Muscle layer of colon (tissue), 2 donors: ENCODE measurements around the gene PARVA.
A peak's percentile ranks its signal among the peaks of the same experiment; 100 is the strongest.

ENCODE experiments used
- H3K27ac ChIP-seq: one replicate; pipeline ENCODE4 v1.7.0; 2013; ENCODE audit warnings: low read depth, mild to moderate bottlenecking, low read length, moderate library complexity
- H3K27me3 ChIP-seq, 2 donors: one replicate each; pipeline ENCODE4 v1.7.0; 2013; ENCODE audit warnings: low read length in 2 of 2, mild to moderate bottlenecking in 2 of 2; ENCODE audit not compliant: insufficient read depth in 2 of 2, control insufficient read depth in 1 of 2
- H3K36me3 ChIP-seq: one replicate; pipeline ENCODE4 v1.7.0; 2013; ENCODE audit warnings: mild to moderate bottlenecking, low read length; ENCODE audit not compliant: insufficient read depth
- H3K4me1 ChIP-seq: one replicate; pipeline ENCODE4 v1.7.0; 2013; ENCODE audit warnings: mild to moderate bottlenecking, low read length; ENCODE audit not compliant: insufficient read depth
- H3K4me3 ChIP-seq, 2 donors: one replicate each; pipeline ENCODE4 v1.7.0; 2013; ENCODE audit warnings: low read length in 2 of 2, low read depth in 1 of 2, mild to moderate bottlenecking in 1 of 2, moderate library complexity in 1 of 2
- H3K9ac ChIP-seq: one replicate; pipeline ENCODE4 v1.7.0; 2013; ENCODE audit warnings: low read length
- H3K9me3 ChIP-seq: one replicate; pipeline ENCODE4 v1.7.0; 2013; ENCODE audit warnings: mild to moderate bottlenecking, low read length
- donor health status: abdominal sarcoma.
- donor health status: Adenocarcinoma of cecum.

Gene PARVA

DNA sequence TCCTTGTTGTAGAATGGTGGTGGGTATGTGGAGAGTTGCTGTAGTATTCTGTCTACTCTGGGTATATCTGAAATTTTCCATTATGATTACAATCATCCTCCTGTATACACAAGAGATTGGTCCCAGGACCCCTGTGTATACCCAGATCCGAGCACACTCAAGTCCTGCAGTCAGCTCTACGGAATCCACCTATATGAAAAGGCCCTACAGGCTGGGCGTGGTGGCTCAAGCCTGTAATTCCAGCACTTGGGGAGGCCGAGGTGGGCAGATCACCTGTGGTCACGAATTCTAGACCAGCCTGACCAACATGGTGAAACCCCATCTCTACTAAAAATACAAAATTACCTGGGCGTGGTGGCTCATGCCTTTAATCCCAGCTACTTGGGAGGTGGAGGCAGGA lies 17.2 kb downstream of the PARVA start:
- Histone ChIP-seq H3K4me3 (no peak overlapping the region), H3K27me3 (no peaks in the 10 kb centered on the region), H3K4me1 (peaks cover 55% of the 10 kb centered on the region), H3K9ac (no peak overlapping the region), H3K9me3 (no peaks in the 10 kb centered on the region), H3K27ac (peak overlapping the region; percentile 69), H3K36me3 (no peaks in the 10 kb centered on the region)

DNA sequence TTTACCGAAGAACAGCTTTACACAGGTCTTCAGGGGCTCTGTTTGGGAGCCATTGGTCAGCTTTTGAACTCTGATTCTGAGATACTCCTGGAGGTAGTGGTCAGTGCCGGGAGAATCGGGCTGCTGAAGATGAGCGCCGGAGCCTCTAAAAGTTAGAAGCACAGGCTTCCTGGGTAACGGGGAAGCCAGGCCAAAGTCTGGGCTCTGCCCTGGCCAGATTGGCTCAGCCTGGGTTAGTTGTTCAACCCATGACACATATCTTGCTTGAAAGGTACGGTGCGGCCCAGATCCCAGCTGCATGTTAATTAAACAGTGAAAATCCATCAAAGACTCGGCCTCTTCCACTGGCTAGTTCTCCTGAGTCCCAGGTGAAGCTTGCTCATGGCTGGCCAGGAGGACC lies 18.0 kb downstream of the PARVA start:
- H3K9me3 ChIP-seq: no peaks in the 10 kb centered on the region
- peaks cover 50% of the 10 kb centered on the region for H3K4me1 ChIP-seq
- no peaks in the 10 kb centered on the region for H3K27me3 ChIP-seq
- H3K4me3 ChIP-seq: no peak overlapping the region
- H3K9ac ChIP-seq: no peak overlapping the region
- no peaks in the 10 kb centered on the region for H3K36me3 ChIP-seq
- H3K27ac ChIP-seq: peak overlapping the region; percentile 69

GRCh38 chr11:12397931-12398334 lies 20.6 kb downstream of the PARVA start:
- no peak overlapping the region for H3K4me3 ChIP-seq

GRCh38 chr11:12399355-12399754 lies 22.0 kb downstream of the PARVA start:
- peak overlapping the region; percentile 91 for H3K27ac ChIP-seq
- no peaks in the 10 kb centered on the region for H3K36me3 ChIP-seq
- H3K4me3 ChIP-seq: no peak overlapping the region
- no peak overlapping the region for H3K9ac ChIP-seq
- peaks cover 74% of the 10 kb centered on the region for H3K4me1 ChIP-seq
- no peaks in the 10 kb centered on the region for H3K9me3 ChIP-seq
- no peaks in the 10 kb centered on the region for H3K27me3 ChIP-seq

More at GRCh38 chr11:12397931-12398334, 20.6 kb downstream of the PARVA start:
- Histone ChIP-seq H3K9ac (peak overlapping the region; percentile 38), H3K27ac (peak overlapping the region; percentile 91), H3K4me1 (peaks cover 60% of the 10 kb centered on the region), H3K9me3 (no peaks in the 10 kb centered on the region), H3K36me3 (no peaks in the 10 kb centered on the region), H3K27me3 (no peaks in the 10 kb centered on the region)

DNA sequence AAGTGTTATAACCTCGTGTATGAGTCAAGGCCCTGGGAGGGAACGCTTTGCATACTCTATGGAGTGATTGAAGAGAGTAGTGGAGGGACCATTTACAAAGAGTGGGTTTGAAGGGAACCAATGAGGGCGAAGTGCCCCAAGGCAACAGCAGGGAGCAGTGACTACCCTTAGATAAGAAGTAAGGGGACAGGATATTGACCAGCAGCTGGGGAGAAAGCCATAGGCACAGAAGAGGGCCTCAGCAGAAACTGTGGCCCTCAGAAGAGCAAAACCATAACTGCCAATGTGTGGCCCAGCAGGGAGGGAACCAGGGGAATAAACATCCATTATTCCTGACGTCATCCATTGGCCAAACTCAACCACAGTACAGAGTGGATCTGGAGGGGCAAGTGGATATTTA lies 24.7 kb downstream of the PARVA start:
- Histone ChIP-seq H3K27me3 (no peaks in the 10 kb centered on the region), H3K4me3 (no peak overlapping the region), H3K9ac (peak overlapping the region; percentile 25), H3K9me3 (no peaks in the 10 kb centered on the region), H3K27ac (peak overlapping the region; percentile 97), H3K4me1 (peaks cover 75% of the 10 kb centered on the region), H3K36me3 (no peaks in the 10 kb centered on the region)

- Histone ChIP-seq H3K9ac (peak overlapping the region; percentile 3), H3K27ac (peak overlapping the region; percentile 97)
Observed at GRCh38 chr11:12402691-12403120, 25.3 kb downstream of the PARVA start.

GRCh38 chr11:12403122-12403996 lies 26.0 kb downstream of the PARVA start:
- Histone ChIP-seq H3K9ac (peak overlapping the region; percentile 27), H3K27me3 (no peaks in the 10 kb centered on the region), H3K4me3 (no peak overlapping the region), H3K27ac (peak overlapping the region; percentile 97), H3K36me3 (no peaks in the 10 kb centered on the region), H3K9me3 (no peaks in the 10 kb centered on the region), H3K4me1 (peaks cover 75% of the 10 kb centered on the region)

More at GRCh38 chr11:12402691-12403120, 25.3 kb downstream of the PARVA start:
- Histone ChIP-seq H3K36me3 (no peaks in the 10 kb centered on the region), H3K4me3 (no peak overlapping the region), H3K27me3 (no peaks in the 10 kb centered on the region), H3K9me3 (no peaks in the 10 kb centered on the region), H3K4me1 (peaks cover 75% of the 10 kb centered on the region)

GRCh38 chr11:12403997-12404350 lies 26.6 kb downstream of the PARVA start:
- Histone ChIP-seq H3K36me3 (no peaks in the 10 kb centered on the region), H3K9me3 (no peaks in the 10 kb centered on the region), H3K27me3 (no peaks in the 10 kb centered on the region), H3K4me3 (no peak overlapping the region), H3K9ac (peak overlapping the region; percentile 27), H3K4me1 (peaks cover 73% of the 10 kb centered on the region), H3K27ac (peak overlapping the region; percentile 97)

DNA sequence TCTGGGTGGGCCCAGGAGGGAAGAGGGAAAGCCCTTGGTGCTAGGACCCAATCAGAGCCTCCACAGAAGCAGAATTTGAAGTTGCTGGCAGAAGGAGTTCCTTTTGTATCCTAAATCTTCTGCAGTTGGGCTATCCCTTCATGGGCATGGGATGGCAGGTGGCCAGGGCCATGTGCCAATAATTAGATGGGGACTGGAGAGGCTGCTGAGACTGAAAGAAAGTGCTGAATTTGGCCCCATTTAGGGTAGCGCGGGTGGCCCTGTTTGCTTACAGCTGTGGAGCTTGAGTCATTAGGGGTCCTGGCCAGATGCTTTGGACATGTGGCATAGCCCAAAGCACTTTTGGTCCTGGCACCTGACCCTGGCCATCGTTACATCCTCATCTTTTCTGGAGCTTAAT lies 27.1 kb downstream of the PARVA start:
- Histone ChIP-seq H3K27ac (peak overlapping the region; percentile 97), H3K4me1 (peaks cover 73% of the 10 kb centered on the region), H3K27me3 (no peaks in the 10 kb centered on the region)

DNA sequence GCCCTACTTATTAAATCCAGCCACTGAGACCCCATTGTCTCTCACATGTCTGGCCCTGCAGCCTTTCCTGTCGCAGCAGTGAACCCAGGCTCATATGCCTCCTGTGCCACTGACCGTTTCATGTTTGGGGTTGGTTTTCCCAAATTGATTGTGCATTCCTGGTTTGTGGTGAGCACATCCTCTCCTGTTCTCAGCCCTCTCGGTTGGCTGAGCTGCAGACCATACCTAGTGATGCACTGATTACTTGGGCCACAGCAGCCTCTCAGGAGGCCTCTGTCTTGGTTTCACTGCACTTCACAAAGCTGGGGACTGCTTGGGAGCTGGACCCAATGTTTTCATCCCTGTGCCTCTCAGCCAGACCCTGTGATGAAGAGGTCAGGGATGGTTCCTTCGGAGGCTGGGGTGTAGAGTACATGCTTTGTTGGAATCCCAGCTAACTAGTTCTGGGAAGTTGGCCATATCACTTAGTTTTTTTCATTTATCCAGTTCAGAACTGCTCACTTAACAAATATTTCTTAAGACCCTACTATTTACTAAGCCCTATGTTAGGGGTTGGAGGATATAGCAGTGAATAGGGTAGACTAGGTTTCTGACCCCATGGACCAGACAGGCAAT lies 30.9 kb downstream of the PARVA start:
- Histone ChIP-seq H3K36me3 (no peaks in the 10 kb centered on the region), H3K4me1 (peaks cover 79% of the 10 kb centered on the region), H3K9ac (peak overlapping the region; percentile 15), H3K27me3 (no peaks in the 10 kb centered on the region), H3K4me3 (no peak overlapping the region), H3K27ac (peak overlapping the region; percentile 97), H3K9me3 (no peaks in the 10 kb centered on the region)

More for the DNA sequence above, 27.1 kb downstream of the PARVA start:
- Histone ChIP-seq H3K4me3 (no peak overlapping the region), H3K9me3 (no peaks in the 10 kb centered on the region), H3K36me3 (no peaks in the 10 kb centered on the region), H3K9ac (no peak overlapping the region)

GRCh38 chr11:12409621-12410005 lies 32.2 kb downstream of the PARVA start:
- no peaks in the 10 kb centered on the region for H3K27me3 ChIP-seq
- H3K9me3 ChIP-seq: no peaks in the 10 kb centered on the region
- peak overlapping the region; percentile 97 for H3K27ac ChIP-seq
- H3K9ac ChIP-seq: peak overlapping the region; percentile 71
- H3K4me3 ChIP-seq: peak overlapping the region in 1 of 2 donors; percentile 29
- no peaks in the 10 kb centered on the region for H3K36me3 ChIP-seq
- peaks cover 79% of the 10 kb centered on the region for H3K4me1 ChIP-seq
